ENCODE results near the gene ANO3.

DNA sequence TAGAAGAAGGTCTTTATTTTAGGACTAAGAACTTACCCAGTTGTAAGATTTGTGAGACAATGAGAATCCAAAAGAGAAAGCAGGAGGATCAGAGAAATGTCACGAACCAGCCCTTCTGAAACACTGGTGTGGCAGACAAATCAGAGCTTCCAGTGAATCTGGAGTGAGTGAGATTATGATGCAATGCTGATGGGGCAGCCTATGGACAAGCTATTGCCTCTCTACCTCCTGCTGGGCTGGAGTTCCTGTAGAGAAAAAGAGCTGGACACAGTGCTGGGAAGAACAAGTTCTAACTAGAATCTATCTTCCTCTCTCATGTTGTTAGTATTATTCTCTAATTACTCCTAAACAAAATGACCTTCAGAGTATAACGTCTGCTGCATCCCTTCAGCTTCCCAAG lies 12.0 kb upstream of the ANO3 start:
- TF ChIP-seq JUN (IDR thresholded peaks at IDR 0.05; ENCODE audit: borderline replicate concordance, insufficient read depth, insufficient read length, low read depth) (no peak), POLR2AphosphoS5 (IDR thresholded peaks at IDR 0.05; ENCODE audit: insufficient read depth, low read depth, low read length) (no peak)
- TF ChIP-seq, protein P1, sequence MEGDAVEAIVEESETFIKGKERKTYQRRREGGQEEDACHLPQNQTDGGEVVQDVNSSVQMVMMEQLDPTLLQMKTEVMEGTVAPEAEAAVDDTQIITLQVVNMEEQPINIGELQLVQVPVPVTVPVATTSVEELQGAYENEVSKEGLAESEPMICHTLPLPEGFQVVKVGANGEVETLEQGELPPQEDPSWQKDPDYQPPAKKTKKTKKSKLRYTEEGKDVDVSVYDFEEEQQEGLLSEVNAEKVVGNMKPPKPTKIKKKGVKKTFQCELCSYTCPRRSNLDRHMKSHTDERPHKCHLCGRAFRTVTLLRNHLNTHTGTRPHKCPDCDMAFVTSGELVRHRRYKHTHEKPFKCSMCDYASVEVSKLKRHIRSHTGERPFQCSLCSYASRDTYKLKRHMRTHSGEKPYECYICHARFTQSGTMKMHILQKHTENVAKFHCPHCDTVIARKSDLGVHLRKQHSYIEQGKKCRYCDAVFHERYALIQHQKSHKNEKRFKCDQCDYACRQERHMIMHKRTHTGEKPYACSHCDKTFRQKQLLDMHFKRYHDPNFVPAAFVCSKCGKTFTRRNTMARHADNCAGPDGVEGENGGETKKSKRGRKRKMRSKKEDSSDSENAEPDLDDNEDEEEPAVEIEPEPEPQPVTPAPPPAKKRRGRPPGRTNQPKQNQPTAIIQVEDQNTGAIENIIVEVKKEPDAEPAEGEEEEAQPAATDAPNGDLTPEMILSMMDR (IDR thresholded peaks at IDR 0.05; ENCODE audit: extremely low read depth in 1 of 2, insufficient read depth in 1 of 2, low read depth in 1 of 2, low read length in 2 of 2) = no peak

Data from endothelial cell of umbilical vein (primary cell).